GM18951 (cell line): ENCODE results near the gene CDHR2.

Experiments
- POLR2A ChIP-seq: IDR thresholded peaks from 4 replicates; pipeline ENCODE4 v1.6.1; 2011; ENCODE audit warnings: mild to moderate bottlenecking; ENCODE audit not compliant: insufficient read length, insufficient read depth; ENCODE audit errors: extremely low read depth
- in situ Hi-C: fragments of 300-500 bp; cut with MboI; formaldehyde crosslinking; loops from one replicate; pipeline ENCODE4 v1.12.0; 2022; ENCODE audit warnings: low sequenced_read_pairs, mixed read lengths, inconsistent platforms; ENCODE audit not compliant: unreplicated experiment

CDHR2 gene

GRCh38 chr5:176531902-176532493, 17.1 kb upstream of the CDHR2 start:
- in situ Hi-C loops: no loop called here
- no peak for TF ChIP-seq POLR2A

- in situ Hi-C loops: no loop called here
- TF ChIP-seq POLR2A: no peak
Observed at GRCh38 chr5:176532795-176533194, 16.3 kb upstream of the CDHR2 start.

GRCh38 chr5:176533390-176533789, 15.8 kb upstream of the CDHR2 start:
- in situ Hi-C loops: no loop called here
- no peak for TF ChIP-seq POLR2A

- in situ Hi-C loops: no loop called here
- TF ChIP-seq POLR2A: peak; percentile 13
Observed at GRCh38 chr5:176533894-176534611, 15.1 kb upstream of the CDHR2 start.

GRCh38 chr5:176534640-176535039, 14.5 kb upstream of the CDHR2 start:
- in situ Hi-C loops: no loop called here
- peak; percentile 3 for TF ChIP-seq POLR2A

- in situ Hi-C loops: no loop called here
- TF ChIP-seq POLR2A: peak; percentile 64
Observed at GRCh38 chr5:176535101-176535663, 14.0 kb upstream of the CDHR2 start.

GRCh38 chr5:176535664-176536131, 13.4 kb upstream of the CDHR2 start:
- TF ChIP-seq POLR2A: no peak
- in situ Hi-C loops: no loop called here

- TF ChIP-seq POLR2A: peak; percentile 43
- in situ Hi-C loops: no loop called here
Observed at GRCh38 chr5:176536132-176536901, 12.8 kb upstream of the CDHR2 start.

- in situ Hi-C loops: no loop called here
- peak; percentile 46 for TF ChIP-seq POLR2A
Observed at GRCh38 chr5:176536902-176537553, 12.1 kb upstream of the CDHR2 start, which contains the start of gene RNF44. Gene RNF44, minus strand, starts transcription at chr5:176537402. Its CDS starts 4,930 bp downstream, at chr5:176532472.

- in situ Hi-C loops: no loop called here
- TF ChIP-seq POLR2A: peak; percentile 18
Observed at GRCh38 chr5:176537554-176538229, 11.4 kb upstream of the CDHR2 start.

GRCh38 chr5:176538230-176538988, 10.7 kb upstream of the CDHR2 start:
- no peak for TF ChIP-seq POLR2A
- in situ Hi-C loops: no loop called here

GRCh38 chr5:176538989-176539384, 10.2 kb upstream of the CDHR2 start:
- in situ Hi-C loops: no loop called here
- TF ChIP-seq POLR2A: no peak
